HG02642 (cell line): ENCODE data around the gene ZNF664.

ENCODE experiments used
- ATAC-seq: cut with Tn5 transposase; IDR thresholded peaks from one replicate; pipeline ENCODE4 v1.9.1; 2021; ENCODE audit warnings: mild to moderate bottlenecking; ENCODE audit not compliant: unreplicated experiment, poor library complexity

ZNF664 gene

GRCh38 chr12:124026755-124027745 lies 54.0 kb downstream of the ZNF664 start:
- ATAC-seq: no peak

DNA sequence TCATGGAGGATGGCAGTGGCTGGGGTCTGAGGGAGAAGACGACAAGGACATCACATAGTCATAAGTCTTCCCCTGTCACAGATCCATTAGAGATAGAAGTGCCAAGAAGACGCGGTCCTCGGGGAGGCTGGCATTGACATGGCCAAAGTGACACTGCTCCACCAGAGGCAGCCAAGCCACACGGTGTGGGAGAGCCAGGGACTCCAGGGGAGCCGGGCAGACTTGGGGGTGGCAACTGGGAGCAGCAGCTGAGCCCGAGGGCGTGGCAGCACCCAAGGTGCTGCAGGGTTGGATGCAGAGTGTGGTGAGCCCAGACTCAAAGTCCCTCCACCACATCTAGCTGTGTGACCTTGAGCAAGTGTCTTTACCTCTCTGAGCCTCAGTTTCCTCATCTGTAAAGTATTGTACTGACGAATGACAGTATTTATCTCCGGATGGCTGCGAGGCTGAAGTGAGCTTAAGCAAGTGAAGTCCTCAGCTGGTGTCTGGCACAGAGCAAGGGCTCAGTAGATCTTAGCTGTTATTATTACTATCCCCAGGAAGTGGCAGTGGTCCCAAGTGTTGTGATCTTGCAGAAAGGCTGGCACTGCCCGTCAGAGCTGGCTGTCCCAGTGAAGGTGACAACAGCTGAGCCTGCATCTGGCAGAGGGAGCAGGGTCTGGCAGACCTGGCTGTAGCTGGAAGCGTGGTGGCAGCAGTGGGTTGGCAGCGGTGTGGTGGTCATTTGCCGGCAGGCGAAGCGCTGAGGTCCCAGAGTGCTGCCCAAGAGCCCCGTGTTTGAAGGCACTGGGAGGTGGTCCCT lies 54.9 kb downstream of the ZNF664 start:
- ATAC-seq: no peak

DNA sequence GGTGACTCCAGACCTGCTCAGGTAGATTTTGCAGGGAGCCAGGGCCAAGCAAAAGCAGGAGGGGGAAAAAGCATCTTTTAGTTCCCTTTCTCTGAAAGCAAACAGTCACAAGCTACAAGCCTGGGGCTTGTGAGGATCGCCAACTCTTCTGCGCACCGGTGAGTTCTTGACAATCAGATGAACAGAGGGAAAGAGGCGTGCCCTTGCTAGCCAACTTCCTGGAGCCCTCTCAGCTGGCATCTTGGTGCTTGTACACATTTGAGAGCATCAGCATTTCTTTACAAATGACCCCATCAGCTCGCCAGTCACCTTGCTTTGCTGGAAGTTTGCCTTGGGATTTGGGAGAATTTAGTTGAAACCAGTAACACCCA lies 55.5 kb downstream of the ZNF664 start:
- ATAC-seq: no peak

- ATAC-seq: no peak
These were observed 57.0 kb downstream of the ZNF664 start for GRCh38 chr12:124030008-124030407.

- no peak for ATAC-seq
These were observed 57.5 kb downstream of the ZNF664 start for GRCh38 chr12:124030510-124030909.

- no peak for ATAC-seq
These were observed 58.0 kb downstream of the ZNF664 start for GRCh38 chr12:124031058-124031457.

DNA sequence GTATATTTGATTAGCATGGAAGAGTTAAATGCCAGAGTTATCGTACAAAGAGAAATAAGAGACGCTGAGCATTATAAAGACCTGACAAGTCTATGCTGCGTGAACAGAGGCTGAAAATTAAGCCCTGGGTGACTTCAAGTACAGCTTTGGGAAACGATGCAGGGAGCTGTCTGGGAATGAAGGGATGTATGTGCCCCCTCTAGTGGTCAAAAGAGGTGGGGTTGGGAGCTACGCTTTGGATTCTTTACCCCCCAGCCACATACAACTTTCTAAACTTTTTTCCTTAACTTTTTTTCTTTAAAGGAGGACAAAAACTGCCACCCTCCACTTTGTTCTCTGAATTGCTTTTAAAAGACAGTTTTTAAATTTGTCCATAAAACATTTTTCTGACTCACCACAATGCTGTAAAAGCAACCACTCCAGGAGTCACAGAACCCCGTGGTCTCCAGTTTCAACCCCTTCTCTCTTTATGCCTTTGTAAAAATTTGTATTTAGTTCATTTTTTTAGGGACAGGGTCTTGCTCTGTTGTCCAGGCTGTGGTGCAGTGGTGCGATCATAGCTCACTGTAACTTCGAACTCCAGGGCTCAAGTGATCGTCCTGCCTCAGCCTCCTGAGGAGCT lies 59.4 kb downstream of the ZNF664 start:
- ATAC-seq: no peak

GRCh38 chr12:124033859-124034258 lies 60.8 kb downstream of the ZNF664 start:
- ATAC-seq: no peak

GRCh38 chr12:124034297-124034696 lies 61.3 kb downstream of the ZNF664 start:
- ATAC-seq: no peak

- no peak for ATAC-seq
These were observed 62.1 kb downstream of the ZNF664 start for GRCh38 chr12:124035163-124035562.

GRCh38 chr12:124036171-124036598 lies 63.2 kb downstream of the ZNF664 start:
- no peak for ATAC-seq

GRCh38 chr12:124036657-124037109 lies 63.7 kb downstream of the ZNF664 start:
- no peak for ATAC-seq

- ATAC-seq: no peak
These were observed 64.3 kb downstream of the ZNF664 start for GRCh38 chr12:124037331-124037730.

DNA sequence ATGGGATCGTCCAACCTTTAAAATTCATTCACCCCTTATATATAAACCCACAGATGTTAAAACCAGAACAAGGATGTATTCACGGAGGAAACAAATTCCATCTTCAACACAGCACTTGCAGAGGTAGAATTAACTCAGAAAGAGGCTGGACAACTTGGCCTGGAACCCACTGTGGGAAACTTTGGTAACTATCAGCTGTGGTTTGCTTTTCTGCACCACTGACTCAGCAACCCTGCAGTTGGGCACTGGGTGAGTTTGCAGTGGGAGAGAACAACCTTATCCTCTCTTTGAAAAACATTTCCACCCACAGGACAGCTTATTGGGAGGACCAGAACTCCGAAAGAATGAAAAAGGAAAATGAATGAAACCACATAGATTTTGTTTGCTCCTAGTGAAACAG lies 66.3 kb downstream of the ZNF664 start:
- no peak for ATAC-seq

DNA sequence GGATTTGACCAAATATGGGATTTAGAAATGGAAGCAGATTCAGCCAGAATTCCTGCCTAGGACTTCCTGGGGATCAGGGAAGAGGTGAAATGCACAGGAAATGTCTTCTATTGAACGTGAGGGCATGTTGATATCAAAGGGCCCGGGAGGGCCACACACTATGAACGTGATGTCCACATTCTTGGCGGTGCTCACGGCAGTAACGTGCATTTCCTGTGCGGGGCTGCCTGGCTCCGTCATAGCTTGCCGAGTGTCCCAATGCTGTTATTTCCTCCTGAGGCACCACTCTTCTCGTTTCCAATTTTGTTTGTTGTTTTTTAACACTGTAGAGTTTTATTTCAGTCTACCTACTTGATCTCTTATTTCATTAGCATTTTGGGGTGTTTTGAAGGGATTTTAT lies 67.3 kb downstream of the ZNF664 start:
- no peak for ATAC-seq

DNA sequence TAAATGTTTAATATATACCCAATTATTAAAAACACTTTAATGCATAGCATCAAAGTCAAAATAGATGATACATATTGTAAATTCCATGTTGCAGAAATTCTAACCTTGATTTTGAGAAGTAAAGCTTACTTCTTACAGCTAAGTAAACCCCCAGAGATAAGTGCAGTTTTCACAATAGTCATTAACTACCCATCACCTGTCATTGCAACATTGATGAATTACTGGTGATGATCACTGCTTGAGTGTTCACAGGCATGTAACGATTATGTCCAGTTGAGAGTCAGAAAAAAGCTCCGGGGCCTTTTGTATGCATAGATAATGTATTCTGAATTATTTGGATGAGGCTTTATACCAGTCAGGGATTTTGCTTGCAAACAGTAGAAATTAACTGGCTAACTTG lies 67.7 kb downstream of the ZNF664 start:
- no peak for ATAC-seq

- ATAC-seq: no peak
These were observed 68.9 kb downstream of the ZNF664 start for GRCh38 chr12:124041907-124042306.

DNA sequence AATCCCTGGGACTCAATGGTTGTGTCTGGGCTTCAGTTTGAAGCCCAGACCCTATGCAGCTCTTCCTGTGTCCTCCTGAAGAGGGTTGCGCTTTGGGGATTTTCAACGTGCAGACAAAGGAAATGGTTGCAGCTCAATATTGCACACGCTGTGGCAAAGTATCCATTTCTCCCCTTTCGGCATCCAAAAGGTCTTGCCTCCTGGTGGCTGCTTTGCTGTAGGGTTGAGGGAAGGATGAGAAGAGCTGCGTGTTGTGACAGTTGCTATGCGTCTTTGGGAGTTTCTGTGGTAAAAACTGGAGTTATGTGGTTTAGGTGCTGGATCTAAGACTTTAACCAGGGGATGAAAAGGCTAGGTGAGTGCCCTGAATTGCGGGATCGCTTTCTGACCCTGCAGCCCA lies 71.0 kb downstream of the ZNF664 start:
- no peak for ATAC-seq

DNA sequence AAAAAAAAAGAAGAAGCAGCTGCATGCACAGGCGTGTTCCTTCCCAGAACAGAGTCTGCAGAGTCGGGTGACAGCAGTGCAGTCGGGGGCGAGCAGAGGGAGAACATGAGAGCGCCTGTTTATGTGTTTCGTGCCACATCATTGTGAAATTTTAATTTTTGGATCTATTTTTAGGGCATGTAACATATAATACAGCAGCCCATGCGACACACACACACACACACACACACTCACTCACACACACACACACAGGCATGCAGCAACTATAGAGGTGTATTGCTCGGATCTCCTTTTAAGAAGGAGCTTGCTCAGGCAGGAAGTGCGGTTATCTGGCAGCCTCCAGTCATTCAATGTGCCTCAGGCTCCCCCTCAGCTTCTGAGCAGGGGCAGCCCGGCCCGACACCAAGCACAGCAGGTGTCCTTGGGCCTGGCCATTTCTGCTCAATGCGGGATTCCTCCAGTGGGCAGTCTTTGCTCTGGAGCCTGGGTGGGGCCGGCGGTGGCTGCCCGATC lies 71.8 kb downstream of the ZNF664 start:
- ATAC-seq: no peak

- no peak for ATAC-seq
These were observed 72.8 kb downstream of the ZNF664 start for GRCh38 chr12:124045671-124046455.
